ENCODE results near the gene STK40. TPM values are rescaled to one million over a fixed set of nuclear protein-coding genes. Genes with fewer than 3 reads are reported as not detected.
A peak's percentile ranks its signal among the peaks of the same experiment; 100 is the strongest.

Gene STK40
- total and polyA plus RNA-seq, 9 of the 15 experiments (the other 6 are each of a cell fraction or from before 2014, with no cell fraction given), result 0.69 to 94.3 (median 39.1) TPM

DNA sequence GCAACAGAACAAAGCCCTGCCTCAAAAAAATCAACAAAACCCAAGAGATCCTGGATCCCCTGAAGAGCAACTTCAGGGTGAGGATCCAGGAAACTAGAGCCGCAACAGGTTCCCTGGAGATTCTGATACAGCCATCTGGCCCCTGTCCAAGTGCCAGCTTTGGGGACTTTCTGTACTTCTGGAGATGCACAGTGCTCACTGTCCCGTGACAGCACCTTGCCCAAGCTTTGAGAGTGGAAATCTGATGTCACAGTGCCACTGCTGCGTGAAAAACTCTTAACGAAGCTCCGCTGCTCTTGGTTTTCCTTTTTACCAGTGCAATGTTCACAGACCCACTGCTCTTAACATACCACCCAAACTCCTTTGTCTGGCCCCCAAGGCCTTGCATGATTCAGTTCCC is 26.3 kb downstream of the STK40 start:
- DNase-seq (ENCODE audit: extremely low read depth in 1 of 4, low spot score in 3 of 4) (no peak), FAIRE-seq (no peak), ATAC-seq (no peak)
- no peak overlapping the region for H3K4me3 ChIP-seq
- BruUV-seq (replicated peaks), result no TSS peak
- ChIA-PET POLR2A (interaction anchor here (0.6 to 2.9 kb wide), 5 partner anchors 8 to 28 kb away, joined by 3 to 18 read pairs (median 4); no protein-coding TSS in a partner anchor), CTCF (ENCODE audit: low intra/inter-chr PET ratio) (no interaction called here)
- no peak overlapping the region for H2AFZ ChIP-seq (ENCODE audit: low read depth, low read length)
- WGBS (ENCODE audit: insufficient coverage, low coverage, missing lambda C conversion rate), result 88% methylated on average over 5 of the region's 5 CpGs
- 0 out of 3 replicates have a peak, but pooled peaks cover 4% of the 10 kb centered on the region for H3K79me2 ChIP-seq (ENCODE audit: control insufficient read depth, insufficient read depth, low read length)
- no peak overlapping the region for H3K9ac ChIP-seq (ENCODE audit: insufficient read depth in 1 of 2, low read depth in 2 of 2, low read length in 2 of 2)
- no peaks in the 10 kb centered on the region for H3K9me1 ChIP-seq (ENCODE audit: control insufficient read depth, insufficient read depth, low read length)
- in situ Hi-C loops (cut with MboI), result no loop called here
- no peaks in the 10 kb centered on the region for H3K9me3 ChIP-seq (replicated peaks; ENCODE audit: control insufficient read depth, insufficient read depth, low read depth, low read length)
- H3K27me3 ChIP-seq (ENCODE audit: control insufficient read depth in 2 of 2, insufficient read depth in 2 of 2, low read length in 2 of 2), result no peaks in the 10 kb centered on the region
- no peak overlapping the region for H3K4me2 ChIP-seq (ENCODE audit: insufficient read depth, low read length)
- H3K4me1 ChIP-seq (replicated peaks in 1 of 2; ENCODE audit: control insufficient read depth in 2 of 2, insufficient read depth in 2 of 2, low read length in 2 of 2), result 0 out of 5 replicates have a peak, but pooled peaks cover 0 to 3% of the 10 kb centered on the region in 2 experiments
- H4K20me1 ChIP-seq (replicated peaks; ENCODE audit: control insufficient read depth, insufficient read depth, low read length), result no peaks in the 10 kb centered on the region; the same call in 1 of the 2 replicates
- peaks cover 82% of the 10 kb centered on the region for H3K36me3 ChIP-seq (ENCODE audit: control insufficient read depth, insufficient read depth, low read length)
- intact Hi-C loops (cut with micrococcal nuclease), result no loop called here
- TF ChIP-seq ZNF311 (CRISPR knock-in tag; IDR thresholded peaks at IDR 0.05) (no peak), NFIC (IDR thresholded peaks at IDR 0.05) (peak; percentile 21; the same call in 1 of the 2 replicates)
- H3K27ac ChIP-seq (ENCODE audit: extremely low read depth, low read depth, low read length), result no peak overlapping the region

DNA sequence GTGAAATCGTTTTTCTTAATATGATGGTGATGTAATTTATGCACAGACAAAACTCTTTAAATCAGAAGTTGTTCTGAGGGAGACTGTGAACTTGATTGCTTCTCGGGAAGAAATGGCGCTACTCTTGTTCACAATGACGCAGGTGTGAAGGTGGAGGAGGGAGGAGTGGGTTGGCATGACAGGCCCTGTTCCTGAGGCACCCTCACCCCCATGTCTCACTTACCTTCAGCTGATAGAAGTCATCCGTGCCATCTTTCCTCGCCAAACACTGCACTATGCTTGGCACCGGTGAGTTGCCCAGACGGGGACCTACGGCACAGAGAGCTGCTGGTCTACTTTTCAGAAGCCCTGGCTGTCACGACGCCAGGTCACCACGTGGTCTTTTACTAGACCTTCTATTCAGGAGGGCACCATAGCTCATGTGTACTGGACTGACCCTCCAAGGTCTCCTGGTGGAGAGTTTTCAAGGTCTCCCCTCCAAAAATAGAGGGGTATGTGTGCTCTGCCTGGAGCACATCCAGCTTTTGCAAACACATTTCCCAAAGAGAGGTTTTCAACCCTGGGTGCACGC is 27.1 kb downstream of the STK40 start:
- in situ Hi-C loops (cut with MboI) (no loop called here), intact Hi-C loops (cut with micrococcal nuclease) (no loop called here)
- H3K36me3 ChIP-seq (ENCODE audit: control insufficient read depth, insufficient read depth, low read length), result peaks cover 86% of the 10 kb centered on the region
- H3K4me1 ChIP-seq (replicated peaks in 1 of 2; ENCODE audit: control insufficient read depth in 2 of 2, insufficient read depth in 2 of 2, low read length in 2 of 2), result 0 out of 5 replicates have a peak, but pooled peaks cover 0 to 3% of the 10 kb centered on the region in 2 experiments
- no peaks in the 10 kb centered on the region for H3K9me3 ChIP-seq (replicated peaks; ENCODE audit: control insufficient read depth, insufficient read depth, low read depth, low read length)
- no peaks in the 10 kb centered on the region for H3K27me3 ChIP-seq (ENCODE audit: control insufficient read depth in 2 of 2, insufficient read depth in 2 of 2, low read length in 2 of 2)
- no peak overlapping the region for H3K4me3 ChIP-seq
- no peak for DNase-seq (ENCODE audit: extremely low read depth in 1 of 4, low spot score in 3 of 4)
- CTCF ChIA-PET (ENCODE audit: low intra/inter-chr PET ratio), result no interaction called here
- FAIRE-seq, result no peak
- H3K9ac ChIP-seq (ENCODE audit: insufficient read depth in 1 of 2, low read depth in 2 of 2, low read length in 2 of 2), result no peak overlapping the region
- POLR2A ChIA-PET, result interaction anchor here (0.6 to 2.9 kb wide), 4 partner anchors 8 to 33 kb away, joined by 3 to 18 read pairs (median 4); no protein-coding TSS in a partner anchor
- H3K9me1 ChIP-seq (ENCODE audit: control insufficient read depth, insufficient read depth, low read length), result no peaks in the 10 kb centered on the region
- H3K79me2 ChIP-seq (ENCODE audit: control insufficient read depth, insufficient read depth, low read length), result no peaks in the 10 kb centered on the region
- ATAC-seq, result no peak
- 83% methylated on average over 13 of the region's 13 CpGs for WGBS (ENCODE audit: insufficient coverage, low coverage, missing lambda C conversion rate)
- no peak overlapping the region for H3K4me2 ChIP-seq (ENCODE audit: insufficient read depth, low read length)
- H4K20me1 ChIP-seq (replicated peaks; ENCODE audit: control insufficient read depth, insufficient read depth, low read length), result no peaks in the 10 kb centered on the region; the same call in 1 of the 2 replicates
- no peak overlapping the region for H2AFZ ChIP-seq (ENCODE audit: low read depth, low read length)
- BruUV-seq (replicated peaks), result no TSS peak
- H3K27ac ChIP-seq (ENCODE audit: extremely low read depth, low read depth, low read length), result no peak overlapping the region
- TF ChIP-seq ZBTB7A (IDR thresholded peaks at IDR 0.05; ENCODE audit: borderline replicate concordance, control insufficient read depth, low read depth, low read length) (no peak), ILF3 (IDR thresholded peaks at IDR 0.05; ENCODE audit: borderline replicate concordance) (no peak), SMC3 (conservative IDR thresholded peaks at IDR 0.05; ENCODE audit: insufficient read depth, low read depth, low read length) (no peak)
- TF ChIP-seq, protein P1, sequence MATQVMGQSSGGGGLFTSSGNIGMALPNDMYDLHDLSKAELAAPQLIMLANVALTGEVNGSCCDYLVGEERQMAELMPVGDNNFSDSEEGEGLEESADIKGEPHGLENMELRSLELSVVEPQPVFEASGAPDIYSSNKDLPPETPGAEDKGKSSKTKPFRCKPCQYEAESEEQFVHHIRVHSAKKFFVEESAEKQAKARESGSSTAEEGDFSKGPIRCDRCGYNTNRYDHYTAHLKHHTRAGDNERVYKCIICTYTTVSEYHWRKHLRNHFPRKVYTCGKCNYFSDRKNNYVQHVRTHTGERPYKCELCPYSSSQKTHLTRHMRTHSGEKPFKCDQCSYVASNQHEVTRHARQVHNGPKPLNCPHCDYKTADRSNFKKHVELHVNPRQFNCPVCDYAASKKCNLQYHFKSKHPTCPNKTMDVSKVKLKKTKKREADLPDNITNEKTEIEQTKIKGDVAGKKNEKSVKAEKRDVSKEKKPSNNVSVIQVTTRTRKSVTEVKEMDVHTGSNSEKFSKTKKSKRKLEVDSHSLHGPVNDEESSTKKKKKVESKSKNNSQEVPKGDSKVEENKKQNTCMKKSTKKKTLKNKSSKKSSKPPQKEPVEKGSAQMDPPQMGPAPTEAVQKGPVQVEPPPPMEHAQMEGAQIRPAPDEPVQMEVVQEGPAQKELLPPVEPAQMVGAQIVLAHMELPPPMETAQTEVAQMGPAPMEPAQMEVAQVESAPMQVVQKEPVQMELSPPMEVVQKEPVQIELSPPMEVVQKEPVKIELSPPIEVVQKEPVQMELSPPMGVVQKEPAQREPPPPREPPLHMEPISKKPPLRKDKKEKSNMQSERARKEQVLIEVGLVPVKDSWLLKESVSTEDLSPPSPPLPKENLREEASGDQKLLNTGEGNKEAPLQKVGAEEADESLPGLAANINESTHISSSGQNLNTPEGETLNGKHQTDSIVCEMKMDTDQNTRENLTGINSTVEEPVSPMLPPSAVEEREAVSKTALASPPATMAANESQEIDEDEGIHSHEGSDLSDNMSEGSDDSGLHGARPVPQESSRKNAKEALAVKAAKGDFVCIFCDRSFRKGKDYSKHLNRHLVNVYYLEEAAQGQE (IDR thresholded peaks at IDR 0.05; ENCODE audit: borderline replicate concordance), result no peak
- TF ChIP-seq, protein P1 (CRISPR knock-in tag; IDR thresholded peaks at IDR 0.05; ENCODE audit: low read depth), result no peak
